HEK293 (cell line): ENCODE results near the gene CAMK2D.

ENCODE experiments used
- ATF2 ChIP-seq: fragments of 450-650 bp; formaldehyde crosslinking; IDR thresholded peaks from 2 replicates; pipeline ENCODE4 v1.5.1; 2016; ENCODE audit warnings: missing biosample characterization, missing genetic modification characterization, low read depth
- ELK4 ChIP-seq: IDR thresholded peaks from 2 replicates; pipeline ENCODE4 v1.6.1; 2011; ENCODE audit warnings: mild to moderate bottlenecking, low read depth, low read length, borderline replicate concordance
- FEZF1 ChIP-seq: fragments of 450-650 bp; formaldehyde crosslinking; IDR thresholded peaks from 2 replicates; pipeline ENCODE4 v1.5.1; 2016; ENCODE audit warnings: missing biosample characterization, missing genetic modification characterization
- HOXA7 ChIP-seq: sonication (generic); formaldehyde crosslinking; IDR thresholded peaks from 2 replicates; pipeline ENCODE4 v1.8.1; 2022; ENCODE audit warnings: missing genetic modification reagents, borderline replicate concordance
- KLF17 ChIP-seq: fragments of 450-650 bp; formaldehyde crosslinking; IDR thresholded peaks from 2 replicates; pipeline ENCODE4 v1.5.1; 2016; ENCODE audit warnings: missing biosample characterization, missing genetic modification characterization
- KLF8 ChIP-seq: fragments of 450-650 bp; formaldehyde crosslinking; IDR thresholded peaks from 2 replicates; pipeline ENCODE4 v1.5.1; 2016; ENCODE audit warnings: missing biosample characterization, missing genetic modification characterization
- PATZ1 ChIP-seq: fragments of 450-650 bp; formaldehyde crosslinking; IDR thresholded peaks from 2 replicates; pipeline ENCODE4 v1.5.1; 2016; ENCODE audit warnings: missing biosample characterization, missing genetic modification characterization
- SP7 ChIP-seq: fragments of 450-650 bp; formaldehyde crosslinking; IDR thresholded peaks from 2 replicates; pipeline ENCODE4 v1.5.1; 2016; ENCODE audit warnings: missing biosample characterization, missing genetic modification characterization
- ZBTB1 ChIP-seq: fragments of 450-650 bp; formaldehyde crosslinking; IDR thresholded peaks from 2 replicates; pipeline ENCODE4 v1.5.1; 2016; ENCODE audit warnings: missing biosample characterization, missing genetic modification characterization
- ZBTB44 ChIP-seq: fragments of 450-650 bp; IDR thresholded peaks from 2 replicates; pipeline ENCODE4 v1.5.1; 2018; ENCODE audit warnings: missing biosample characterization, mild to moderate bottlenecking, missing genetic modification characterization
- ZBTB6 ChIP-seq: fragments of 450-650 bp; formaldehyde crosslinking; IDR thresholded peaks from 2 replicates; pipeline ENCODE4 v1.5.1; 2017; ENCODE audit warnings: missing biosample characterization, missing genetic modification characterization
- ZNF10 ChIP-seq: fragments of 450-650 bp; formaldehyde crosslinking; IDR thresholded peaks from 2 replicates; pipeline ENCODE4 v1.5.1; 2017; ENCODE audit warnings: missing biosample characterization, missing genetic modification characterization
- ZNF362 ChIP-seq: fragments of 450-650 bp; formaldehyde crosslinking; IDR thresholded peaks from 2 replicates; pipeline ENCODE4 v1.5.1; 2016; ENCODE audit warnings: missing biosample characterization, missing genetic modification characterization
- ZNF366 ChIP-seq: fragments of 450-650 bp; formaldehyde crosslinking; conservative IDR thresholded peaks from 2 replicates; pipeline ENCODE4 v1.5.1; 2016; ENCODE audit warnings: missing biosample characterization, missing genetic modification characterization
- ZNF394 ChIP-seq: fragments of 450-650 bp; formaldehyde crosslinking; IDR thresholded peaks from 2 replicates; pipeline ENCODE4 v1.5.1; 2016; ENCODE audit warnings: missing biosample characterization, missing genetic modification characterization, mild to moderate bottlenecking, moderate library complexity, borderline replicate concordance
- ZNF488 ChIP-seq: fragments of 450-650 bp; formaldehyde crosslinking; IDR thresholded peaks from 2 replicates; pipeline ENCODE4 v1.5.1; 2016; ENCODE audit warnings: missing biosample characterization, missing genetic modification characterization
- ZNF510 ChIP-seq: fragments of 450-650 bp; formaldehyde crosslinking; IDR thresholded peaks from 2 replicates; pipeline ENCODE4 v1.5.1; 2018; ENCODE audit warnings: mild to moderate bottlenecking, missing genetic modification characterization, missing biosample characterization; ENCODE audit not compliant: insufficient replicate concordance
- ZNF624 ChIP-seq: fragments of 450-650 bp; formaldehyde crosslinking; IDR thresholded peaks from 2 replicates; pipeline ENCODE4 v1.5.1; 2017; ENCODE audit warnings: missing biosample characterization, missing genetic modification characterization
- ZNF626 ChIP-seq: fragments of 450-650 bp; sonication (Bioruptor Pico); formaldehyde crosslinking; IDR thresholded peaks from 2 replicates; pipeline ENCODE4 v1.5.1; 2018; ENCODE audit warnings: missing biosample characterization, missing genetic modification characterization, inconsistent platforms
- ZNF629 ChIP-seq: fragments of 450-650 bp; formaldehyde crosslinking; IDR thresholded peaks from 2 replicates; pipeline ENCODE4 v1.5.1; 2017; ENCODE audit warnings: missing biosample characterization, missing genetic modification characterization
- ZNF670 ChIP-seq: fragments of 450-650 bp; formaldehyde crosslinking; IDR thresholded peaks from 2 replicates; pipeline ENCODE4 v1.5.1; 2016; ENCODE audit warnings: missing biosample characterization, missing genetic modification characterization, low read depth
- ZNF707 ChIP-seq: fragments of 450-650 bp; formaldehyde crosslinking; IDR thresholded peaks from 2 replicates; pipeline ENCODE4 v1.5.1; 2016; ENCODE audit warnings: missing biosample characterization, missing genetic modification characterization
- ZNF747 ChIP-seq: fragments of 450-650 bp; formaldehyde crosslinking; IDR thresholded peaks from 2 replicates; pipeline ENCODE4 v1.5.1; 2016; ENCODE audit warnings: missing biosample characterization, missing genetic modification characterization
- ZNF792 ChIP-seq: fragments of 450-650 bp; formaldehyde crosslinking; IDR thresholded peaks from 2 replicates; pipeline ENCODE4 v1.5.1; 2016; ENCODE audit warnings: missing biosample characterization, missing genetic modification characterization
- ZSCAN23 ChIP-seq: fragments of 450-650 bp; formaldehyde crosslinking; IDR thresholded peaks from 2 replicates; pipeline ENCODE4 v1.5.1; 2016; ENCODE audit warnings: missing biosample characterization, missing genetic modification characterization

The CAMK2D gene

GRCh38 chr4:113761620-113762185, at the start of gene CAMK2D (continued):
- TF ChIP-seq ELK4 (no peak), ZBTB44 (tag by site-specific recombination) (no peak), SP7 (tag by site-specific recombination) (no peak), ZNF792 (tag by site-specific recombination) (0 out of 2 replicates have a peak, but pooled peaks have one; percentile 36), ZBTB1 (tag by site-specific recombination) (0 out of 2 replicates have a peak, but pooled peaks have one; percentile 10), ZNF626 (tag by site-specific recombination) (no peak), ZSCAN23 (tag by site-specific recombination) (no peak), ZNF747 (tag by site-specific recombination) (no peak), HOXA7 (CRISPR knock-in tag) (no peak), ZNF362 (no peak), ZNF488 (tag by site-specific recombination) (no peak), KLF17 (tag by site-specific recombination) (0 out of 2 replicates have a peak, but pooled peaks have one; percentile 10), ZNF670 (tag by site-specific recombination) (no peak), PATZ1 (tag by site-specific recombination) (peak; percentile 83), ZNF366 (tag by site-specific recombination) (peak; percentile 36; the same call in 1 of the 2 replicates), ZNF10 (no peak), ZNF629 (tag by site-specific recombination) (no peak; the same call in 1 of the 2 replicates), ZNF510 (tag by site-specific recombination) (no peak), ZNF624 (tag by site-specific recombination) (no peak), ZNF394 (tag by site-specific recombination) (no peak), ZNF707 (tag by site-specific recombination) (no peak), ZBTB6 (tag by site-specific recombination) (0 out of 2 replicates have a peak, but pooled peaks have one; percentile 9), FEZF1 (no peak), KLF8 (peak; percentile 53), ATF2 (tag by site-specific recombination) (no peak)
